ENCODE measurements around the gene AHSA1.

- TF ChIP-seq TAF1 (IDR thresholded peaks at IDR 0.05; ENCODE audit: borderline replicate concordance, insufficient read depth, low read length) (no peak), POLR2AphosphoS5 (IDR thresholded peaks at IDR 0.05; ENCODE audit: low read depth, low read length) (no peak)
Measured at GRCh38 chr14:77436042-77436441, 21.9 kb upstream of the AHSA1 start.
